ENCODE measurements around the gene C6orf163.
"Not testable (repeated sequence)": the region's sequence is repeated elsewhere in the genome, so short reads cannot be mapped to it uniquely, and the experiment has no call there.

C6orf163 gene

DNA sequence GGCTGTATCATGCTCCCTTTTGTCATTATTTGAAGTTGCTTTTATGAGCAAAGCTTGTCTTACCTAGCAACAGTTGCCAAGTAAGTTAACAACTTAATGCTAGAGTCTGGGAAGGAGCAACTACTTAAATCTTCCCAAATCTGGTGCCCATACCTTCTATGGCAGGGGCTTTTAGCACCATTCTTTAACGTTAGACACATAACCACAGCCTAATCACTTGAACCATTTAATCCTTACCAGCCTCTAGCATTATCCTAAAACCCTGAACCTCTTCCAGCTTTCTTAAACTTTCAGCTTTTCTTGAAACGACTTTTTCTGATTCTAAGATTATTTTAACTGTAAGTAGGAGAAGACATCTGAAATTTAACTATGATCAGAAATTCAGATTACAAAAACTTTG, at the start of gene C6orf163:
C6orf163 (plus strand) TSS at position 83 of the 400 bp plus-strand sequence; CDS start at position 370, 287 bp downstream.
- no peaks in the 10 kb centered on the region for H3K4me1 Mint-ChIP-seq (ENCODE audit: low read depth)
- no peak within 1 kb of the TSS for H3K4me3 Mint-ChIP-seq
- H3K9me3 Mint-ChIP-seq: no peaks in the 10 kb centered on the region
- no peak within 1 kb of the TSS for H3K27ac Mint-ChIP-seq
- no peaks in the 10 kb centered on the region for H3K36me3 Mint-ChIP-seq (ENCODE audit: low read depth)
- no peaks in the 10 kb centered on the region for H3K27me3 Mint-ChIP-seq (ENCODE audit: low read depth)

DNA sequence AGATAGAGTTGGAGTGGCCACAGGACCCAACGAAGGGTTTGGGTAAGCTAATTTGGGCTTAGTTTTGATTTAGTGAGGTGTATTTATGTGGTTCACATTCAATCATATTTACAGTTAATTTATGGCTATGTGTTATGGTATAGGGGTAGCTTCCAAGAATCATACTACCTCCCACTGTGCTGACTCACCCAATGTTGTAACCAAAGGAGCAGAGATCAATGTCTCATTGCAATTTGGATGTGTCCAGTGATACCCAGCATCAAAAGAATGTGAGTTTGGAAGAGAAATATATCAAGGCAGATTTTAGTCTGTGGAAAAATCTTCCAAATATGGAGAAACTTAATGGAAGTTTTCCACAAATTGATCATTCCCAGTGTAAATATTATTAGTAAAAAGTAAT, 47.5 kb upstream of the C6orf163 start:
- no peaks in the 10 kb centered on the region for H3K36me3 Mint-ChIP-seq (ENCODE audit: low read depth)
- H3K4me3 Mint-ChIP-seq: no peak overlapping the region
- no peaks in the 10 kb centered on the region for H3K9me3 Mint-ChIP-seq
- no peaks in the 10 kb centered on the region for H3K4me1 Mint-ChIP-seq (ENCODE audit: low read depth)
- H3K27ac Mint-ChIP-seq: no peak overlapping the region
- H3K27me3 Mint-ChIP-seq (ENCODE audit: low read depth): peaks cover 33% of the 10 kb centered on the region

GRCh38 chr6:87301277-87301676, 43.3 kb upstream of the C6orf163 start:
- not testable (repeated sequence) for H3K9me3 Mint-ChIP-seq; H3K27ac Mint-ChIP-seq; H3K4me3 Mint-ChIP-seq; H3K36me3 Mint-ChIP-seq (ENCODE audit: low read depth); H3K4me1 Mint-ChIP-seq (ENCODE audit: low read depth)
- H3K27me3 Mint-ChIP-seq (ENCODE audit: low read depth): peaks cover 27% of the 10 kb centered on the region

DNA sequence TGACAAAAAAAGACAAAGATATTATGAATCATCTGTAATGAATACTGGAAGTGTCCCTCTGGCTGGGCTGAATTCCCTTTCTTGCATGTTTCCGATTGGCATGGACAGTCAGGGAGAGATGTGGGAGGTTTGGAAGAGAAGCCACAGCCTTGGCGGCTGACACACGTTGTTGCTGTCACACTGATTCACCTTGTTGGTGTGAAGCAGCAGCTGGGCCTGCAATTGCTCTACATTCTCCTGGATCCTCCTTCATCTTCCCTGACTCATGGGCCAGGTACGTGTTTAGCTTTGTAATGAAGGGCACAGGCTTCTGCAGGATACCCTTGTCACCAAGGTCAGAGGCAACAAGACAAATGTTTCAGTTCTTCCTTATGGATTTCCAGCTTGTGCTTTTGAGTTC, 35.6 kb upstream of the C6orf163 start:
- no peaks in the 10 kb centered on the region for H3K36me3 Mint-ChIP-seq (ENCODE audit: low read depth)
- H3K4me3 Mint-ChIP-seq: no peak overlapping the region
- H3K4me1 Mint-ChIP-seq (ENCODE audit: low read depth): no peaks in the 10 kb centered on the region
- peaks cover 32% of the 10 kb centered on the region for H3K27me3 Mint-ChIP-seq (ENCODE audit: low read depth)
- H3K27ac Mint-ChIP-seq: no peak overlapping the region
- peaks cover 7% of the 10 kb centered on the region for H3K9me3 Mint-ChIP-seq

GRCh38 chr6:87312860-87313259, 31.8 kb upstream of the C6orf163 start:
- Mint-ChIP-seq H3K27me3 (ENCODE audit: low read depth) (peaks cover 43% of the 10 kb centered on the region), H3K9me3 (no peaks in the 10 kb centered on the region), H3K4me1 (ENCODE audit: low read depth) (no peaks in the 10 kb centered on the region)

GRCh38 chr6:87315071-87315470, 29.5 kb upstream of the C6orf163 start:
- no peak overlapping the region for H3K4me3 Mint-ChIP-seq
- H3K36me3 Mint-ChIP-seq (ENCODE audit: low read depth): no peaks in the 10 kb centered on the region

More at GRCh38 chr6:87312860-87313259, 31.8 kb upstream of the C6orf163 start:
- no peak overlapping the region for H3K27ac Mint-ChIP-seq
- H3K4me3 Mint-ChIP-seq: no peak overlapping the region
- no peaks in the 10 kb centered on the region for H3K36me3 Mint-ChIP-seq (ENCODE audit: low read depth)

GRCh38 chr6:87319271-87319987, 25.2 kb upstream of the C6orf163 start:
- no peak overlapping the region for H3K4me3 Mint-ChIP-seq
- H3K36me3 Mint-ChIP-seq (ENCODE audit: low read depth): no peaks in the 10 kb centered on the region
- peaks cover 5% of the 10 kb centered on the region for H3K4me1 Mint-ChIP-seq (ENCODE audit: low read depth)
- no peak overlapping the region for H3K27ac Mint-ChIP-seq
- H3K27me3 Mint-ChIP-seq (ENCODE audit: low read depth): peaks cover 10% of the 10 kb centered on the region
- peaks cover 3% of the 10 kb centered on the region for H3K9me3 Mint-ChIP-seq

More at GRCh38 chr6:87315071-87315470, 29.5 kb upstream of the C6orf163 start:
- no peaks in the 10 kb centered on the region for H3K4me1 Mint-ChIP-seq (ENCODE audit: low read depth)
- peaks cover 41% of the 10 kb centered on the region for H3K27me3 Mint-ChIP-seq (ENCODE audit: low read depth)
- H3K27ac Mint-ChIP-seq: no peak overlapping the region
- no peaks in the 10 kb centered on the region for H3K9me3 Mint-ChIP-seq

GRCh38 chr6:87322304-87323212, 22.1 kb upstream of the C6orf163 start, which contains the start of gene SMIM8:
TSS of gene SMIM8 (plus strand) at chr6:87322588. CDS start at chr6:87337032, 14,444 bp downstream.
- H3K4me1 Mint-ChIP-seq (ENCODE audit: low read depth): peaks cover 5% of the 10 kb centered on the region
- peak within 1 kb of the TSS; percentile 95 for H3K27ac Mint-ChIP-seq
- H3K27me3 Mint-ChIP-seq (ENCODE audit: low read depth): peaks cover 3% of the 10 kb centered on the region
- peaks cover 3% of the 10 kb centered on the region for H3K36me3 Mint-ChIP-seq (ENCODE audit: low read depth)
- H3K4me3 Mint-ChIP-seq: peak within 1 kb of the TSS; percentile 99
- H3K9me3 Mint-ChIP-seq: peaks cover 3% of the 10 kb centered on the region

GRCh38 chr6:87323880-87324279, 20.7 kb upstream of the C6orf163 start:
- H3K27me3 Mint-ChIP-seq (ENCODE audit: low read depth); H3K9me3 Mint-ChIP-seq; H3K27ac Mint-ChIP-seq; H3K4me1 Mint-ChIP-seq (ENCODE audit: low read depth); H3K36me3 Mint-ChIP-seq (ENCODE audit: low read depth): not testable (repeated sequence)
- H3K4me3 Mint-ChIP-seq: peak overlapping the region; percentile 48

DNA sequence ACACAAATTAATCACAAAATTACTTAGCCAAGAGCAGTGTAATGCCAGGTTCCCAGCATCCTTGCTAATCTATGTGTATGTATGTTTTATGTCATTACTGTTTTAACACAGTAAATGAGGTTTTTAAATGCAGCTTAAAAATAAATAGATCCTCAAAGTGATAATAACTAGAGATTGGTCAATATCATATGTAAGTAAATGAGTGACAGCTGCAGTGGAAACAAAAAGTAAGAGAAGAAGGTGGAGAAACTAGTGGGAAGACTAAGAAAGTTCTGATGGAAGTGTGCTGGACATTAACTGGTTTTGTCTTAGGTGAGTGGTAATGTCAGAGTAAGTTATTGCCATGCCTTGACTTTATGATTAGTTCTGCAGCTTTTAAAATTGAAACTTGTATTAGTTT, 13.7 kb upstream of the C6orf163 start:
- H3K27me3 Mint-ChIP-seq (ENCODE audit: low read depth): no peaks in the 10 kb centered on the region
- H3K27ac Mint-ChIP-seq: no peak overlapping the region
- peaks cover 14% of the 10 kb centered on the region for H3K36me3 Mint-ChIP-seq (ENCODE audit: low read depth)

GRCh38 chr6:87333033-87333432, 11.6 kb upstream of the C6orf163 start:
- Mint-ChIP-seq H3K4me1 (ENCODE audit: low read depth) (peaks cover 16% of the 10 kb centered on the region), H3K36me3 (ENCODE audit: low read depth) (peaks cover 9% of the 10 kb centered on the region), H3K4me3 (no peak overlapping the region), H3K27me3 (ENCODE audit: low read depth) (no peaks in the 10 kb centered on the region), H3K9me3 (peaks cover 5% of the 10 kb centered on the region), H3K27ac (no peak overlapping the region)

More for the DNA sequence above, 13.7 kb upstream of the C6orf163 start:
- peaks cover 5% of the 10 kb centered on the region for H3K9me3 Mint-ChIP-seq
- H3K4me1 Mint-ChIP-seq (ENCODE audit: low read depth): peaks cover 16% of the 10 kb centered on the region
- H3K4me3 Mint-ChIP-seq: no peak overlapping the region

GRCh38 chr6:87333591-87334181, 10.9 kb upstream of the C6orf163 start:
- no peaks in the 10 kb centered on the region for H3K27me3 Mint-ChIP-seq (ENCODE audit: low read depth)
- peaks cover 16% of the 10 kb centered on the region for H3K4me1 Mint-ChIP-seq (ENCODE audit: low read depth)
- peaks cover 5% of the 10 kb centered on the region for H3K9me3 Mint-ChIP-seq
- peaks cover 9% of the 10 kb centered on the region for H3K36me3 Mint-ChIP-seq (ENCODE audit: low read depth)
- peak overlapping the region; percentile 47 for H3K4me3 Mint-ChIP-seq
- H3K27ac Mint-ChIP-seq: peak overlapping the region; percentile 79

GRCh38 chr6:87334683-87335082, 9.9 kb upstream of the C6orf163 start:
- Mint-ChIP-seq H3K27me3 (ENCODE audit: low read depth) (no peaks in the 10 kb centered on the region), H3K36me3 (ENCODE audit: low read depth) (peaks cover 9% of the 10 kb centered on the region), H3K4me3 (no peak overlapping the region), H3K27ac (no peak overlapping the region), H3K9me3 (peaks cover 5% of the 10 kb centered on the region), H3K4me1 (ENCODE audit: low read depth) (peaks cover 16% of the 10 kb centered on the region)

- Mint-ChIP-seq H3K27me3 (ENCODE audit: low read depth) (no peaks in the 10 kb centered on the region), H3K9me3 (peaks cover 5% of the 10 kb centered on the region), H3K27ac (no peak overlapping the region), H3K36me3 (ENCODE audit: low read depth) (peaks cover 9% of the 10 kb centered on the region), H3K4me1 (ENCODE audit: low read depth) (peaks cover 16% of the 10 kb centered on the region), H3K4me3 (no peak overlapping the region)
Observed at GRCh38 chr6:87336367-87336766, 8.2 kb upstream of the C6orf163 start.

Data from T-helper 1 cell treated with Interleukin-12 subunit alpha and Interleukin-12 subunit beta and Interleukin-4 antibody, amounts not matched to agents 30 μg/mL and 1 μg/mL, for 36 hours (primary cell).